Mammary epithelial cell (primary cell): ENCODE data around the gene ATP8A2.

Experiments used
- EZH2 ChIP-seq: IDR thresholded peaks from 2 replicates; pipeline ENCODE4 v1.6.1; 2012; ENCODE audit warnings: low read length, inconsistent platforms, borderline replicate concordance
- TF ChIP-seq, protein P1 (sequence below), 2 donors: IDR thresholded peaks in 1 of 2; conservative IDR thresholded peaks in 1 of 2; 2 replicates each; pipeline ENCODE4 v1.5.1; 2011 to 2012; ENCODE audit warnings: inconsistent platforms in 2 of 2, low read length in 2 of 2, mild to moderate bottlenecking in 2 of 2, control low read depth in 1 of 2, low read depth in 1 of 2; ENCODE audit not compliant: insufficient read depth in 1 of 2; ENCODE audit errors: extremely low read depth in 1 of 2

DNA sequence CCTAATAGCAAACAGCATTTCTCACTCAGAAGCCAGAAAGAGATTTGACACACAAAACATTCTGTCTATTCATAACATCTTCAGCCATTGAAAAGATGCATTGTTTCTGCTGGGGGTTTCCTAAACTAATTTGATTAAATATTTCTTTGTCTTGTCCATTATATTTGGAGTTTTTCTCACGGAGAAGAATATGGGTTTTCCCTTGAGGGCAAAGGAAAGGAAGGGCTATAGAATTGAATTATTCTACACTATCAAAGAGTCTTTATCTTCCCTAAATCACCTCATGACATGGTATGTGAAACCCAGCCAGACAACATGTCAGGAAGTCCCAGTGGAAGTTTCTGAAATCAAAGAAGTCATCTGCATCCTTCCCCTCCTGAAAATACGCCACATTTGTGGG, 493.6 kb downstream of the ATP8A2 start:
- TF ChIP-seq, protein P1, sequence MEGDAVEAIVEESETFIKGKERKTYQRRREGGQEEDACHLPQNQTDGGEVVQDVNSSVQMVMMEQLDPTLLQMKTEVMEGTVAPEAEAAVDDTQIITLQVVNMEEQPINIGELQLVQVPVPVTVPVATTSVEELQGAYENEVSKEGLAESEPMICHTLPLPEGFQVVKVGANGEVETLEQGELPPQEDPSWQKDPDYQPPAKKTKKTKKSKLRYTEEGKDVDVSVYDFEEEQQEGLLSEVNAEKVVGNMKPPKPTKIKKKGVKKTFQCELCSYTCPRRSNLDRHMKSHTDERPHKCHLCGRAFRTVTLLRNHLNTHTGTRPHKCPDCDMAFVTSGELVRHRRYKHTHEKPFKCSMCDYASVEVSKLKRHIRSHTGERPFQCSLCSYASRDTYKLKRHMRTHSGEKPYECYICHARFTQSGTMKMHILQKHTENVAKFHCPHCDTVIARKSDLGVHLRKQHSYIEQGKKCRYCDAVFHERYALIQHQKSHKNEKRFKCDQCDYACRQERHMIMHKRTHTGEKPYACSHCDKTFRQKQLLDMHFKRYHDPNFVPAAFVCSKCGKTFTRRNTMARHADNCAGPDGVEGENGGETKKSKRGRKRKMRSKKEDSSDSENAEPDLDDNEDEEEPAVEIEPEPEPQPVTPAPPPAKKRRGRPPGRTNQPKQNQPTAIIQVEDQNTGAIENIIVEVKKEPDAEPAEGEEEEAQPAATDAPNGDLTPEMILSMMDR (conservative IDR thresholded peaks at IDR 0.05 in 1 of 2, IDR thresholded peaks at IDR 0.05 in 1 of 2; ENCODE audit: extremely low read depth in 1 of 2, insufficient read depth in 1 of 2, low read depth in 1 of 2, low read length in 2 of 2): no peak
- TF ChIP-seq EZH2: no peak
